Subcutaneous preadipocyte (primary cell): Measurements from ENCODE around the gene PAQR7. TPM values are rescaled to one million over a fixed set of nuclear protein-coding genes. Genes with fewer than 3 reads are reported as not detected.

ENCODE experiments used
- small RNA-seq: library from RNA; depleted of rRNA; stranded (forward); fragments of <200 nt; gene quantifications from one replicate; pipeline ENCODE3, GENCODE V24; 2012
- total RNA-seq: library from RNA; depleted of rRNA; stranded (reverse); fragments of >200 nt; gene quantifications from 2 replicates; pipeline ENCODE4 v1.2.3, GENCODE V29; 2012

Gene PAQR7
- total RNA-seq: 6.1 and 7.3 TPM in 2 replicates

GRCh38 chr1:25875154-25875855 lies at the start of gene PAQR7:
TSS of gene PAQR7 (minus strand) at chr1:25875708. CDS start at chr1:25863839, 11,869 bp downstream.

GRCh38 chr1:25905680-25906643 lies 30.5 kb upstream of the PAQR7 start, which contains the start of gene STMN1:
TSS of gene STMN1 (minus strand) at chr1:25906419. CDS start at chr1:25904676, 1,743 bp downstream.

GRCh38 chr1:25858906-25859789 lies 16.4 kb downstream of the PAQR7 start, which contains the start of gene AUNIP:
TSS of gene AUNIP (minus strand) at chr1:25859457. CDS start at chr1:25859357, 100 bp downstream.

GRCh38 chr1:25819491-25820246 lies 55.8 kb downstream of the PAQR7 start, which contains the start of gene MTFR1L:
TSS of gene MTFR1L (plus strand) at chr1:25819954. CDS start at chr1:25823105, 3,151 bp downstream.

Small RNA genes lying within 50 kb of the gene (small RNA-seq; reads per million reads assigned to genes)
- not detected for gene AL033528.1
- not detected for gene RF00019
- gene SNRPFP2: not detected

Other genes with a start within 250 kb of the PAQR7 start
- gene SELENON, start 75.5 kb downstream of the PAQR7 start, total RNA-seq: 36.0 and 47.9 TPM in 2 replicates
- gene MTFR1L, start 55.8 kb downstream of the PAQR7 start, total RNA-seq: 33.1 and 37.7 TPM in 2 replicates
- gene AUNIP, start 16.3 kb downstream of the PAQR7 start, total RNA-seq: 2.6 and 5.3 TPM in 2 replicates
- 57.0 and 69.4 TPM in 2 replicates for gene STMN1, start 30.7 kb upstream of the PAQR7 start, total RNA-seq
- gene PAFAH2, start 122.4 kb upstream of the PAQR7 start, total RNA-seq: 6.6 and 10.0 TPM in 2 replicates
- under 0.01 TPM in 2 replicates for gene EXTL1, start 146.1 kb upstream of the PAQR7 start, total RNA-seq
- gene SLC30A2, start 170.4 kb upstream of the PAQR7 start, total RNA-seq: not detected in 2 replicates
- under 0.01 TPM in 1 of 2 replicates, not detected in the other for gene TRIM63, start 191.9 kb upstream of the PAQR7 start, total RNA-seq
- gene PDIK1L, start 236.1 kb upstream of the PAQR7 start, total RNA-seq: 2.9 and 4.7 TPM in 2 replicates